GM12878 (cell line): ENCODE data around the gene LEF1. TPM values are rescaled to one million over a fixed set of nuclear protein-coding genes. Genes with fewer than 3 reads are reported as not detected.

Source experiments
- ATAC-seq: fragments of 200-7000 bp; cut with Tn5 transposase; 3 replicates; pipeline ENCODE4 v1.9.1; 2020; ENCODE audit warnings: mild to moderate bottlenecking, moderate library complexity
- BruUV-seq: library from RNA; stranded (reverse); fragments of 400-500 nt; replicated peaks from 2 replicates; lab custom pipeline; 2021; lab: Mats Ljungman, UMichigan
- CTCF ChIA-PET: fragments of 300-600 bp; sonication (Branson Sonifier 250); formaldehyde crosslinking; extraction: SDS; loops from one replicate; lab custom pipeline; 2021; ENCODE audit warnings: inconsistent platforms; lab: Yijun Ruan, JAX
- POLR2A ChIA-PET: fragments of 350-600 bp; formaldehyde crosslinking; extraction: SDS; loops from one replicate; lab custom pipeline; 2021; ENCODE audit warnings: inconsistent platforms; lab: Charles Lee
- RAD21 ChIA-PET: fragments of 300-600 bp; sonication (Branson Sonifier 250); formaldehyde crosslinking; loops from one replicate; lab custom pipeline; 2023; ENCODE audit warnings: antibody characterized with exemption; ENCODE audit not compliant: unreplicated experiment; lab: Charles Lee
- SMC1A ChIA-PET: fragments of 300-600 bp; sonication (Branson Sonifier 250); formaldehyde crosslinking; loops from one replicate; lab custom pipeline; 2023; ENCODE audit not compliant: unreplicated experiment, uncharacterized antibody; lab: Charles Lee
- DNase-seq: peaks from one replicate; pipeline ENCODE4 v3.0.0-alpha.2; 2011; ENCODE audit warnings: low read depth, low spot score
- FAIRE-seq: peaks from 3 replicates; lab custom pipeline; 2011; peaks lifted over from hg19 to GRCh38; lab: Jason Lieb, UNC
- H2AFZ ChIP-seq: 2 replicates; pipeline ENCODE4 v1.6.0; 2011; ENCODE audit warnings: low read depth, low read length, control low read depth; ENCODE audit not compliant: control insufficient read depth
- H3K27ac ChIP-seq: 2 replicates; pipeline ENCODE4 v1.5.1; 2011; ENCODE audit warnings: control low read depth; ENCODE audit not compliant: control insufficient read depth, insufficient read depth
- H3K27me3 ChIP-seq, 2 experiments: replicated peaks in 1 of 2; 2 replicates each; pipeline versions ENCODE4 v1.6.0 to v1.6.1; 2011; ENCODE audit warnings: low read length in 1 of 2; ENCODE audit not compliant: control insufficient read depth in 2 of 2, insufficient read depth in 2 of 2
- H3K36me3 ChIP-seq, 2 experiments: 2 replicates each; pipeline ENCODE4 v1.5.1; 2011; ENCODE audit warnings: low read length in 1 of 2; ENCODE audit not compliant: control insufficient read depth in 2 of 2, insufficient read depth in 2 of 2
- H3K4me1 ChIP-seq: 2 replicates; pipeline ENCODE4 v1.6.1; 2011; ENCODE audit warnings: mild to moderate bottlenecking, low read length, moderate library complexity, mixed read lengths; ENCODE audit not compliant: control insufficient read depth, insufficient read depth
- H3K4me2 ChIP-seq: 2 replicates; pipeline ENCODE4 v1.6.0; 2011; ENCODE audit warnings: control low read depth; ENCODE audit not compliant: control insufficient read depth, insufficient read depth
- H3K4me3 ChIP-seq: fragments of 200-600 bp; sonication (generic); 2 replicates; pipeline ENCODE4 v1.5.1; 2016
- H3K79me2 ChIP-seq: 2 replicates; pipeline ENCODE4 v1.6.0; 2011; ENCODE audit warnings: low read length; ENCODE audit not compliant: control insufficient read depth, insufficient read depth
- H3K9ac ChIP-seq: 2 replicates; pipeline ENCODE4 v1.8.0; 2011; ENCODE audit warnings: low read length, control low read depth, mixed read lengths; ENCODE audit not compliant: control insufficient read depth, insufficient read depth
- H3K9me3 ChIP-seq: replicated peaks from 3 replicates; pipeline ENCODE4 v1.5.1; 2011; ENCODE audit warnings: mild to moderate bottlenecking, low read length; ENCODE audit not compliant: control insufficient read depth, insufficient read depth
- H4K20me1 ChIP-seq: 2 replicates; pipeline ENCODE4 v1.6.0; 2011; ENCODE audit not compliant: control insufficient read depth, insufficient read depth
- BACH1 ChIP-seq: fragments of 450-650 bp; IDR thresholded peaks from 2 replicates; pipeline ENCODE4 v1.6.1; 2017; ENCODE audit warnings: mild to moderate bottlenecking, borderline replicate concordance
- EGR1 ChIP-seq, 2 experiments: IDR thresholded peaks; 1 replicate in 1 of 2; 2 replicates in 1 of 2; pipeline ENCODE4 v1.6.1; 2011 to 2012; ENCODE audit warnings: low read depth in 2 of 2, low read length in 2 of 2, borderline replicate concordance in 1 of 2, mild to moderate bottlenecking in 1 of 2, moderate library complexity in 1 of 2
- ESRRA ChIP-seq: IDR thresholded peaks from 2 replicates; pipeline ENCODE4 v1.6.1; 2012; ENCODE audit warnings: mild to moderate bottlenecking, low read length, improper control_type of control experiment
- IKZF1 ChIP-seq: fragments of 450-650 bp; conservative IDR thresholded peaks from 2 replicates; pipeline ENCODE4 v1.6.1; 2017; ENCODE audit warnings: antibody characterized with exemption, mild to moderate bottlenecking
- MXI1 ChIP-seq: fragments of 150-350 bp; IDR thresholded peaks from 2 replicates; pipeline ENCODE4 v1.6.1; 2011; ENCODE audit warnings: low read depth, mild to moderate bottlenecking, inconsistent platforms, low read length, improper control_type of control experiment
- NFYA ChIP-seq: IDR thresholded peaks from 2 replicates; pipeline ENCODE4 v1.6.1; 2011; ENCODE audit warnings: low read depth, mild to moderate bottlenecking, low read length, improper control_type of control experiment, borderline replicate concordance
- NR2F1 ChIP-seq: fragments of 450-650 bp; conservative IDR thresholded peaks from 2 replicates; pipeline ENCODE4 v1.6.1; 2017; ENCODE audit warnings: mild to moderate bottlenecking
- PAX8 ChIP-seq: fragments of 450-650 bp; IDR thresholded peaks from 2 replicates; pipeline ENCODE4 v1.6.1; 2017; ENCODE audit warnings: mild to moderate bottlenecking, moderate library complexity
- POLR2AphosphoS2 ChIP-seq: IDR thresholded peaks from 2 replicates; pipeline ENCODE4 v1.6.1; 2011; ENCODE audit warnings: low read depth, mild to moderate bottlenecking, low read length, improper control_type of control experiment, moderate library complexity
- RUNX3 ChIP-seq: IDR thresholded peaks from 2 replicates; pipeline ENCODE4 v1.6.1; 2012; ENCODE audit warnings: low read length, inconsistent platforms
- SMAD1 ChIP-seq: fragments of 450-650 bp; IDR thresholded peaks from 2 replicates; pipeline ENCODE4 v1.6.1; 2018; ENCODE audit warnings: mild to moderate bottlenecking, low read depth; ENCODE audit not compliant: partially characterized antibody
- SREBF1 ChIP-seq: IDR thresholded peaks from 2 replicates; pipeline ENCODE4 v1.6.1; 2012; ENCODE audit warnings: mild to moderate bottlenecking, low read length
- WGBS: methylation state at CpG from one replicate; pipeline ENCODE4 v1.1.6; 2016; ENCODE audit warnings: low lambda C conversion rate; ENCODE audit not compliant: insufficient replicate concordance, insufficient coverage; ENCODE audit errors: missing lambda C conversion rate; 5-methylcytosine and 5-hydroxymethylcytosine counted together
- in situ Hi-C: fragments of 300-500 bp; cut with MboI; formaldehyde crosslinking; loops from 9 replicates; pipeline ENCODE4 v1.14.3; 2018; ENCODE audit warnings: mixed read lengths
- intact Hi-C: fragments of 100-400 bp; cut with micrococcal nuclease; formaldehyde crosslinking; loops from one replicate; pipeline ENCODE4 v1.14.2; 2022; ENCODE audit not compliant: unreplicated experiment
- polyA plus RNA-seq, 11 experiments: library from polyadenylated mRNA; depleted of rRNA in 4 of 11; unstranded in 6 of 11; stranded (reverse) in 5 of 11; fragments of >200 nt; fragmentation: Nextera tagmentation in 4 of 11; fragmentation: Illumina TruSeq in 1 of 11; extraction: Ambion mirVana in 4 of 11; extraction: Trizol in 1 of 11; gene quantifications; 1 replicate in 1 of 11; 2 replicates in 10 of 11; pipeline versions ENCODE4 v1.2.1 to v1.2.3, GENCODE V29; 2011 to 2016; ENCODE audit warnings: inconsistent platforms in 2 of 11, missing spikeins in 2 of 11, low read depth in 1 of 11
- total RNA-seq, 4 experiments: library from RNA; depleted of rRNA in 3 of 4; stranded (reverse); fragments of >200 nt in 3 of 4; fragmentation: Illumina TruSeq in 1 of 4; extraction: Trizol in 1 of 4; gene quantifications; 2 replicates each; pipeline versions ENCODE4 v1.2.1 to v1.2.3, GENCODE V29; 2013 to 2021
- TF ChIP-seq, protein P1 (sequence below): fragments of 450-650 bp; IDR thresholded peaks from 2 replicates; pipeline ENCODE4 v1.6.1; 2016; ENCODE audit warnings: mild to moderate bottlenecking, moderate library complexity, borderline replicate concordance

LEF1 gene
- total and polyA plus RNA-seq, 10 of the 15 experiments (the other 5 are each of a cell fraction or from before 2014, with no cell fraction given): 10.2 to 38.1 (median 19.5) TPM

DNA sequence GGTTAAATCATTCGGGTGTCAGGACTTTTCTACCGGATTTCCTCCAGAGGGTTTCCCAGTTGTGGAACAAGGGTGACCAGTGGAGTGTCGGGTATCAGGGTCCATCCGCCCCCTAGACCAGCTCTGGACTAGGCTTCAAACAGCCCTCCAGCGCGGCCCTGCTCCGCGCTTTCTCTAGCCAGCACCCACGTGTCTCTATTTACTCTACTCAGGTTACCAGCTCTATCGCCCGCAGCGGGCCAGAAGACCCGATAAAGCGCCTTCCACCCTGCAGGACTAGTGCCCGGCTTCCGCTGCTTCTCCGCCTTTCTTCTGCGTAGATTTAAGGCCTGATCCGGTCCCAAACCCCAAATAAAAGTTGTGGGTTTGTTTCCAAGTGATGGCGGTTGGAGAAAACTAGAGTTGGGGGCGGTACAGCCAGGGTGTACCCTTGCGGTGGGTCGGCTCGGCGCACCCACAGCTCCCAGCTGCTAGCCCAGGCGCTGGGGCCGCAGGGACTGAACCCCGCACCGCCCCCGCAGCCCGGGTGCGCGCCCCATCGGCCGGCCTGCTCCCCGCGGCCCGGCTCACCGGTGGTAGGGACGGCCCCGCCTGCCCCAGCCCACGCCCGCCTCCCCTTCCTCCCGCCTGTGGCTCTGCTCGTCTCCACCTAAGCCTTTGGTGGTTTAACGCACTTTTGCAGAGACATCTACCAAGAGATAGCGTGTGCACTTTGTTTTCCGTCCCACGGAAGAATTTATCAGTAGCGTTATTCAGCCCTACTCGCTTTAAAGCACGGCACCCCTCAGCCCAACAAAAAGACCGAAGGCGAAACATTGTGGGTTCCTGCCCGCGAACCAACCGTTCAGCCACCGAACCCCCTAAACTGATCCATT is 2.1 kb downstream of the LEF1 start:
- FAIRE-seq (no peak), ATAC-seq (peak; percentile 46), DNase-seq (no peak)
- H3K27me3 ChIP-seq: peaks cover 5 to 32% of the 10 kb centered on the region in 2 experiments
- H3K9ac ChIP-seq: no peak overlapping the region; the same call in 1 of the 2 replicates
- no peaks in the 10 kb centered on the region; the same call in 1 of the 2 replicates for H4K20me1 ChIP-seq
- H3K36me3 ChIP-seq: no peaks in the 10 kb centered on the region
- in situ Hi-C loops: loop anchor here (25.0 kb wide), 1 partner anchor 454 kb away; the partner anchor contains the start of gene PAPSS1
- H3K9me3 ChIP-seq: no peaks in the 10 kb centered on the region
- no peaks in the 10 kb centered on the region; the same call in 1 of the 2 replicates for H3K79me2 ChIP-seq
- intact Hi-C loops: loop anchor here (5.0 kb wide), 1 partner anchor 49 kb away; no protein-coding TSS in a partner anchor
- BruUV-seq: no TSS peak
- WGBS: 4% methylated on average over 55 of the region's 58 CpGs
- CTCF ChIA-PET: no interaction called here
- peak overlapping the region; percentile 49 for H2AFZ ChIP-seq
- RAD21 ChIA-PET: interaction anchor here (1.1 to 1.5 kb wide), 2 partner anchors 20 to 136 kb away, joined by 3 read pairs; no protein-coding TSS in a partner anchor
- peak overlapping the region; percentile 78 for H3K4me3 ChIP-seq
- POLR2A ChIA-PET: no interaction called here
- no peak overlapping the region for H3K27ac ChIP-seq
- SMC1A ChIA-PET: no interaction called here
- no peaks in the 10 kb centered on the region; the same call in 1 of the 2 replicates for H3K4me1 ChIP-seq
- peak overlapping the region; percentile 84 for H3K4me2 ChIP-seq
- TF ChIP-seq PAX8: no peak
- TF ChIP-seq ESRRA: no peak
- TF ChIP-seq NFYA: no peak
- 0 out of 2 replicates have a peak, but pooled peaks have one; percentile 35 for TF ChIP-seq BACH1
- peak; percentile 74 for TF ChIP-seq MXI1
- TF ChIP-seq, protein P1, sequence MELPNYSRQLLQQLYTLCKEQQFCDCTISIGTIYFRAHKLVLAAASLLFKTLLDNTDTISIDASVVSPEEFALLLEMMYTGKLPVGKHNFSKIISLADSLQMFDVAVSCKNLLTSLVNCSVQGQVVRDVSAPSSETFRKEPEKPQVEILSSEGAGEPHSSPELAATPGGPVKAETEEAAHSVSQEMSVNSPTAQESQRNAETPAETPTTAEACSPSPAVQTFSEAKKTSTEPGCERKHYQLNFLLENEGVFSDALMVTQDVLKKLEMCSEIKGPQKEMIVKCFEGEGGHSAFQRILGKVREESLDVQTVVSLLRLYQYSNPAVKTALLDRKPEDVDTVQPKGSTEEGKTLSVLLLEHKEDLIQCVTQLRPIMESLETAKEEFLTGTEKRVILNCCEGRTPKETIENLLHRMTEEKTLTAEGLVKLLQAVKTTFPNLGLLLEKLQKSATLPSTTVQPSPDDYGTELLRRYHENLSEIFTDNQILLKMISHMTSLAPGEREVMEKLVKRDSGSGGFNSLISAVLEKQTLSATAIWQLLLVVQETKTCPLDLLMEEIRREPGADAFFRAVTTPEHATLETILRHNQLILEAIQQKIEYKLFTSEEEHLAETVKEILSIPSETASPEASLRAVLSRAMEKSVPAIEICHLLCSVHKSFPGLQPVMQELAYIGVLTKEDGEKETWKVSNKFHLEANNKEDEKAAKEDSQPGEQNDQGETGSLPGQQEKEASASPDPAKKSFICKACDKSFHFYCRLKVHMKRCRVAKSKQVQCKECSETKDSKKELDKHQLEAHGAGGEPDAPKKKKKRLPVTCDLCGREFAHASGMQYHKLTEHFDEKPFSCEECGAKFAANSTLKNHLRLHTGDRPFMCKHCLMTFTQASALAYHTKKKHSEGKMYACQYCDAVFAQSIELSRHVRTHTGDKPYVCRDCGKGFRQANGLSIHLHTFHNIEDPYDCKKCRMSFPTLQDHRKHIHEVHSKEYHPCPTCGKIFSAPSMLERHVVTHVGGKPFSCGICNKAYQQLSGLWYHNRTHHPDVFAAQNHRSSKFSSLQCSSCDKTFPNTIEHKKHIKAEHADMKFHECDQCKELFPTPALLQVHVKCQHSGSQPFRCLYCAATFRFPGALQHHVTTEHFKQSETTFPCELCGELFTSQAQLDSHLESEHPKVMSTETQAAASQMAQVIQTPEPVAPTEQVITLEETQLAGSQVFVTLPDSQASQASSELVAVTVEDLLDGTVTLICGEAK: no peak
- TF ChIP-seq RUNX3: 0 out of 2 replicates have a peak, but pooled peaks have one; percentile 24
- peak in 1 of 2 experiments; percentile 94; a peak in 2 of 3 replicates for TF ChIP-seq EGR1 (IDR thresholded peaks at IDR 0.05; ENCODE audit: borderline replicate concordance in 1 of 2, low read depth in 2 of 2, low read length in 2 of 2)
- 0 out of 2 replicates have a peak, but pooled peaks have one; percentile 38 for TF ChIP-seq IKZF1
- no peak for TF ChIP-seq POLR2AphosphoS2
- 0 out of 2 replicates have a peak, but pooled peaks have one; percentile 11 for TF ChIP-seq NR2F1
- no peak for TF ChIP-seq SMAD1
- TF ChIP-seq SREBF1: no peak
